ENCODE data around the gene TGFBI. TPM values are rescaled to one million over a fixed set of nuclear protein-coding genes. Genes with fewer than 3 reads are reported as not detected.

The TGFBI gene
- total RNA-seq, 1 donor from 2014 or later: 0.15 TPM

GRCh38 chr5:136025900-136026299 lies 2.9 kb upstream of the TGFBI start:
- intact Hi-C loops (cut with micrococcal nuclease): no loop called here

GRCh38 chr5:136026636-136027035 lies 2.2 kb upstream of the TGFBI start:
- intact Hi-C loops (cut with micrococcal nuclease): no loop called here

GRCh38 chr5:136027311-136027710 lies 1.5 kb upstream of the TGFBI start:
- intact Hi-C loops (cut with micrococcal nuclease): no loop called here

- intact Hi-C loops (cut with micrococcal nuclease): no loop called here
These were observed 698 bp upstream of the TGFBI start for GRCh38 chr5:136028090-136028489.

GRCh38 chr5:136030252-136030651 lies 1.5 kb downstream of the TGFBI start:
- intact Hi-C loops (cut with micrococcal nuclease): no loop called here

GRCh38 chr5:136030956-136031611 lies 2.3 kb downstream of the TGFBI start:
- intact Hi-C loops (cut with micrococcal nuclease): no loop called here

GRCh38 chr5:136031711-136032110 lies 2.9 kb downstream of the TGFBI start:
- intact Hi-C loops (cut with micrococcal nuclease): no loop called here

- intact Hi-C loops (cut with micrococcal nuclease): no loop called here
These were observed 3.8 kb downstream of the TGFBI start for GRCh38 chr5:136032564-136032963.

GRCh38 chr5:136033234-136033633 lies 4.4 kb downstream of the TGFBI start:
- intact Hi-C loops (cut with micrococcal nuclease): no loop called here

- intact Hi-C loops (cut with micrococcal nuclease): no loop called here
These were observed 5.1 kb downstream of the TGFBI start for GRCh38 chr5:136033848-136034247.

- intact Hi-C loops (cut with micrococcal nuclease): no loop called here
These were observed 5.7 kb downstream of the TGFBI start for GRCh38 chr5:136034492-136034891.

- intact Hi-C loops (cut with micrococcal nuclease): no loop called here
These were observed 6.2 kb downstream of the TGFBI start for GRCh38 chr5:136034984-136035383.

GRCh38 chr5:136035837-136036236 lies 7.0 kb downstream of the TGFBI start:
- intact Hi-C loops (cut with micrococcal nuclease): no loop called here

GRCh38 chr5:136036293-136036911 lies 7.6 kb downstream of the TGFBI start:
- intact Hi-C loops (cut with micrococcal nuclease): no loop called here

- intact Hi-C loops (cut with micrococcal nuclease): no loop called here
These were observed 8.4 kb downstream of the TGFBI start for GRCh38 chr5:136037001-136037705.

- intact Hi-C loops (cut with micrococcal nuclease): no loop called here
These were observed 9.8 kb downstream of the TGFBI start for GRCh38 chr5:136038635-136039034.

- intact Hi-C loops (cut with micrococcal nuclease): no loop called here
These were observed 10.4 kb downstream of the TGFBI start for GRCh38 chr5:136039202-136039601.

- intact Hi-C loops (cut with micrococcal nuclease): no loop called here
These were observed 12.1 kb downstream of the TGFBI start for GRCh38 chr5:136040746-136041415.

- intact Hi-C loops (cut with micrococcal nuclease): loop anchor here (1.0 kb wide), 1 partner anchor 39 kb away; no protein-coding TSS in a partner anchor
These were observed 13.4 kb downstream of the TGFBI start for GRCh38 chr5:136042156-136042555.

GRCh38 chr5:136042665-136043121 lies 13.9 kb downstream of the TGFBI start:
- intact Hi-C loops (cut with micrococcal nuclease): loop anchor here (1.0 kb wide), 1 partner anchor 39 kb away; no protein-coding TSS in a partner anchor

- intact Hi-C loops (cut with micrococcal nuclease): no loop called here
These were observed 14.8 kb downstream of the TGFBI start for GRCh38 chr5:136043551-136043950.

All from T-helper 1 cell treated with Interleukin-12 subunit alpha and Interleukin-12 subunit beta and Interleukin-4 antibody, amounts not matched to agents 30 ng/mL and 1 ng/mL, for 36 hours (primary cell).